ENCODE results near the gene LMLN.
"Not testable (repeated sequence)": the region's sequence is repeated elsewhere in the genome, so short reads cannot be mapped to it uniquely, and the experiment has no call there.

LMLN gene

DNA sequence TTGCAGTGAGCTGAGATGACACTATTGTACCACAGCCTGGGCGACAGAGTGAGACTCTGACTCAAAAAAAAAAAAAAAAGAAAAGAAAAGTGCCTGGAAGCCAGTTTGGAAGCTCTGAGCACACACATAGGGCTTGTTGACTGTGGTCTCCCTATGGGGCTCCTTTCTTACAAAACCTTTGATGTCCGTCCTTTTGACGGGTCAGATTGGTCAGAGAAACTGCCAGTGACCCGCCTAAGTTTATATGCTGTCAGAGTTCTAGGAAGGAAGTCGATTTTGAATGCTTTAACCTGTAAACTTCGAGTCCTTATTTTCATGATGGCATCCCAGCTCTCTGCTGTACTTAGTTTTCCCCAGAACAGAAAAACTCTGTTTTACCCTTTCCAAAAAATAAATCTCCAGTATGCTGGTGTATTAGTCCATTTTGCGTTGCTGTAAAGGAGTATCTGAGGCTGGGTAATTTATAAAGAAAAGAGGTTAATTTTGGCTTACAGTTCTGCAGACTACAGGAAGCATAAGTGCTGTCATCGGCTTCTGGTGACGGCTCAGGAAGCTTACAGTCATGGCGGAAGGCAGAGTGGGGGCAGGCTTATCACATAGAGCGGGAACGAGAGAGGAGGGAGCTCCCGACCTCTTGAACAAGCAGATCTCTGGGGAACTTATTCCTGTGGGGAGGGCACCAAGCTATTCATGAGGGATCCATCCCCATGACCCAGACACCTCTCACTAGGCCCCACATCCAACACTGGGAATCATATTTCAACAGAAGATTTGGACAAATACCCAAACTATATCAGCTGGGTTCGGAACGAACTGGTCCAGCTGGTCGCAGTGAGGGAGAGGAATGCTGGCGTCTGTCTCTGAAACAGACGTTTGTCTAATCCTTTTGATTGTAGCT is 72.3 kb downstream of the LMLN start:
- TF ChIP-seq, protein P1, sequence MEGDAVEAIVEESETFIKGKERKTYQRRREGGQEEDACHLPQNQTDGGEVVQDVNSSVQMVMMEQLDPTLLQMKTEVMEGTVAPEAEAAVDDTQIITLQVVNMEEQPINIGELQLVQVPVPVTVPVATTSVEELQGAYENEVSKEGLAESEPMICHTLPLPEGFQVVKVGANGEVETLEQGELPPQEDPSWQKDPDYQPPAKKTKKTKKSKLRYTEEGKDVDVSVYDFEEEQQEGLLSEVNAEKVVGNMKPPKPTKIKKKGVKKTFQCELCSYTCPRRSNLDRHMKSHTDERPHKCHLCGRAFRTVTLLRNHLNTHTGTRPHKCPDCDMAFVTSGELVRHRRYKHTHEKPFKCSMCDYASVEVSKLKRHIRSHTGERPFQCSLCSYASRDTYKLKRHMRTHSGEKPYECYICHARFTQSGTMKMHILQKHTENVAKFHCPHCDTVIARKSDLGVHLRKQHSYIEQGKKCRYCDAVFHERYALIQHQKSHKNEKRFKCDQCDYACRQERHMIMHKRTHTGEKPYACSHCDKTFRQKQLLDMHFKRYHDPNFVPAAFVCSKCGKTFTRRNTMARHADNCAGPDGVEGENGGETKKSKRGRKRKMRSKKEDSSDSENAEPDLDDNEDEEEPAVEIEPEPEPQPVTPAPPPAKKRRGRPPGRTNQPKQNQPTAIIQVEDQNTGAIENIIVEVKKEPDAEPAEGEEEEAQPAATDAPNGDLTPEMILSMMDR (IDR thresholded peaks at IDR 0.05; ENCODE audit: low read depth, low read length, missing control alignments): no peak
- DNase-seq (ENCODE audit: extremely low read depth, low read depth): no peak
- no peak overlapping the region for H3K4me3 ChIP-seq (replicated peaks; ENCODE audit: low read depth, low read length)

DNA sequence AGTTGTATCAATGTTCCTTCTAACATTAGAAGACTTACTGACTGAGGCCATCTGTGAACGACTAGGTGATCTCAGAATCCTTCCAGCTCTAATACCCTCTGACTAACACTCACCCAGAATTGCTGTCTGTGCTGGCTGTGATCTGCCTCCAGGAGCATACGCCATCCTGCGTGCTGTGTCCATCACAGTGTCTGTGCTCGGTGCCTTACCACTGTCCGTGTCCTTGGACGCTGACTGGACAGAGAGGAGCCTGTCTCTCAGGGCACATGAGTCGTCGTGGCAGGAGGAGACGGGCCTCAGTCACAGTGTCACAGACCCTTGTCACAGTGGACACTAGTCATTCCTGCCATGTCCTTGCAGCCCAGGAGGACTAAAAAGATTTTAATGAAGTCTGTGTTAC is 83.1 kb downstream of the LMLN start:
- TF ChIP-seq, protein P1 (IDR thresholded peaks at IDR 0.05; ENCODE audit: low read depth, low read length, missing control alignments): no peak
- H3K4me3 ChIP-seq (replicated peaks; ENCODE audit: low read depth, low read length): no peak overlapping the region
- DNase-seq (ENCODE audit: extremely low read depth, low read depth): no peak

- H3K4me3 ChIP-seq (replicated peaks; ENCODE audit: low read depth, low read length): no peak overlapping the region
- TF ChIP-seq, protein P1 (IDR thresholded peaks at IDR 0.05; ENCODE audit: low read depth, low read length, missing control alignments): no peak
- no peak for DNase-seq (ENCODE audit: extremely low read depth, low read depth)
Measured at GRCh38 chr3:198046120-198046857, 86.3 kb downstream of the LMLN start.

- no peak for DNase-seq (ENCODE audit: extremely low read depth, low read depth)
- TF ChIP-seq, protein P1 (IDR thresholded peaks at IDR 0.05; ENCODE audit: low read depth, low read length, missing control alignments): no peak
- H3K4me3 ChIP-seq (replicated peaks; ENCODE audit: low read depth, low read length): no peak overlapping the region
Measured at GRCh38 chr3:198048445-198048844, 88.4 kb downstream of the LMLN start.

DNA sequence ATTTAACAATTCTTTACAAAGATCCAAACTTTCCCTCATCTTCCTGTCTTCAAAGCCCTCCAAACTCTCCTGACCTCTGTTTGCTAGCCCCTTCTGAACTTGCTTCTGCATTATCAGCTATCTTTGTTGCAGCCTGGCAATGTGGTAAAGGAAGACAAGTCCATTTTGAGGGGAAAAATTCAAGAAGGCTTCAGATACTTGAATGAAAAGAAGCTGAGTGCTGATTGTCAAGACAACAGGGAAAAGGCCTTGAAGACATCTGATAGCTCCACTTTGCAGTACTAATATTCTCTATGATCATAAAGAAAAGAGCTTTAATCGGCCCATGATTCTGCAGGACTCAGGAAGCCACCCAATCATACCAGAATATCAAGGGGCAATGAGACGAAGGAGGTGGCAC is 91.8 kb downstream of the LMLN start:
- TF ChIP-seq, protein P1 (IDR thresholded peaks at IDR 0.05; ENCODE audit: low read depth, low read length, missing control alignments): no peak
- DNase-seq (ENCODE audit: extremely low read depth, low read depth): no peak
- H3K4me3 ChIP-seq (replicated peaks; ENCODE audit: low read depth, low read length): no peak overlapping the region

GRCh38 chr3:198053462-198053861 is 93.4 kb downstream of the LMLN start:
- not testable (repeated sequence) for H3K4me3 ChIP-seq (replicated peaks; ENCODE audit: low read depth, low read length)

More at GRCh38 chr3:198053462-198053861, 93.4 kb downstream of the LMLN start:
- DNase-seq (ENCODE audit: extremely low read depth, low read depth): not testable (repeated sequence)
